Mononuclear cell (primary cell): Measurements from ENCODE around the gene ANKRD9. TPM values are rescaled to one million over a fixed set of nuclear protein-coding genes. Genes with fewer than 3 reads are reported as not detected.
"Not testable (repeated sequence)": the region's sequence is repeated elsewhere in the genome, so short reads cannot be mapped to it uniquely, and the experiment has no call there.

Experiments used
- H3K27me3 ChIP-seq: 2 replicates; pipeline ENCODE4 v1.6.0; 2011; ENCODE audit warnings: low read length, control low read depth; ENCODE audit not compliant: insufficient read depth
- H3K4me1 ChIP-seq: 2 replicates; pipeline ENCODE4 v1.5.1; 2011; ENCODE audit warnings: mild to moderate bottlenecking, low read length, control low read depth; ENCODE audit not compliant: insufficient read depth
- H3K4me3 ChIP-seq: 2 replicates; pipeline ENCODE4 v1.5.1; 2011; ENCODE audit warnings: mild to moderate bottlenecking, low read length, moderate library complexity
- H3K9me3 ChIP-seq: 2 replicates; pipeline ENCODE4 v1.5.1; 2011; ENCODE audit warnings: low read depth, mild to moderate bottlenecking, control low read depth, low read length
- total RNA-seq: library from RNA; depleted of rRNA; stranded (reverse); fragments of >200 nt; gene quantifications from one replicate; pipeline ENCODE4 v1.2.3, GENCODE V29; 2012

Gene ANKRD9
- total RNA-seq, 1 donor = 12.4 TPM

DNA sequence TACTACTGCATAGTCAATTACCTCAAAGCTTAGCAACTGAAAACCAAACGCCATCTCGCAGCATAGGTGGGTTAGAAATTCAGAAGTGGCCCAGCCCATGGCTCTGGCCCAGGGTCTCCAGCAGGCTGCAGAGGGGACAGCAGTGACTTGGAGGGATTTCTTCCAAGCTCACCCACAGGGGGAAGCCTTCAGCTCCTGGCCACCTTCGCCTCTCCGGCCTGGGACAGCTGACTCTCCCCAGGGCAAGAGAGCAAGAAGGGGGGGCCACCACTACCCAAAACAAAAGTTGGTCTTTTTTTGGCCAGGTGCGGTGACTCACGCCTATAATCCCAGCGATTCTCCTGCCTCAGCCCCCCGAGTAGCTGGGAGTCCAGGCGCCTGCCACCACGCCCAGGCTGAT is 32.2 kb upstream of the ANKRD9 start:
- no peak overlapping the region for H3K4me3 ChIP-seq
- H3K4me1 ChIP-seq = peaks cover 12% of the 10 kb centered on the region
- peaks cover 21% of the 10 kb centered on the region for H3K27me3 ChIP-seq
- H3K9me3 ChIP-seq = no peaks in the 10 kb centered on the region

DNA sequence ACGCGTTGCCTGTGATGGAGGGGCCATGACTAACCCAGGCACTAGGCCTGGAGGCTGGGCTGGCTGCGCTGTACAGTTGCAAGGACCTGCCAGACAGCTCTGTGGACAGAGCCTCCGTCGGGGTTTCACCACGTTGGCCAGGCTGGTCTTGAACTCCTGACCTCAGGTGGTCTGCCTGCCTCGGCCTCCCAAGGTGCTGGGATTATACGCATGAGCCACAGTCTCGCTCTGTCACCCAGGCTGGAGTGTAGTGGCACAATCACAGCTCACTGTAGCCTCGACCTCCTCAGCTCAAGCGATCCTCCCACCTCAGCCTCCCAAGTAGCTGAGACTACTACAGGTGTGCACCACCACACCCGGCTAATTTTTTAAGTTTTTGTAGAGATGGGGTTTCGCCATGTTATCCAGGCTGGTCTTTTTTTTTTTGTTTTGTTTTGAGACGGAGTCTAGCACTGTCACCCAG is 31.5 kb upstream of the ANKRD9 start:
- H3K9me3 ChIP-seq, H3K4me3 ChIP-seq: not testable (repeated sequence)
- Histone ChIP-seq H3K27me3 (peaks cover 20% of the 10 kb centered on the region), H3K4me1 (peaks cover 12% of the 10 kb centered on the region)

DNA sequence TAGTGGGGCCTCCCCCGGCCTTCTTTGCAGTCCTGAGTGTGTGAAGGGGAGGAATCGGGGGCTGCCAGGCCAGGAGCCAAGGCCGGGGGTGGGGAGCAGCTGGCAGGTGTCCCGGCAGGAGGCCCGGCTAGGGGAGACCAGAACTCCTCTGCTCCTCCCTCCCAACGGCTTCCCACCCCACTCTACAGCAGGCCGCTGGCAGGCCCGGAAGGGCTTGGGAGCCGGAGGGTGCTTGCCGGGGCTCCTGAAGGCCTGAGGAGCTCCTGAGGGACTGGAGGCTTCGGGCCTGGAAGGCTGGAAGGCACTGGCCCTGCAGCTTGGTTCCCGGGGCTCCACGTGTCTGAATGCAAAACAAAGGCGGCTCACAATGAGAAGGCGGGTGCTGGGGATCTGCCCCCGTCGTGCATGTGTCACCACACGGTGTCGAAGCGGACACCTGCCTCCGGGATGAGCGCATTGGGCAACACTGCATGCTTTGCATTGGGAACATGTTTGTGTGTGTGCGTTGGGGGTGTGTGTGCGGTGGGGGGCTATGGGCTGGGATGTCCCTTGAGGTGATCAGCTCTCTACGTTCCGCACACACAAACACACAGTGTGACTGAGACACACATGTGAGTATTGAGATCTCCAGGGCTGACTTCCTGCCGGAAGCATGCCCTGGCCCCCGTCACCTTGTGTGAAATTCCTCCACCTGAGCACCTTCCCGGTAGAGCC is 30.9 kb upstream of the ANKRD9 start:
- Histone ChIP-seq H3K9me3 (no peaks in the 10 kb centered on the region), H3K4me3 (no peak overlapping the region), H3K4me1 (peaks cover 12% of the 10 kb centered on the region), H3K27me3 (peaks cover 14% of the 10 kb centered on the region)

DNA sequence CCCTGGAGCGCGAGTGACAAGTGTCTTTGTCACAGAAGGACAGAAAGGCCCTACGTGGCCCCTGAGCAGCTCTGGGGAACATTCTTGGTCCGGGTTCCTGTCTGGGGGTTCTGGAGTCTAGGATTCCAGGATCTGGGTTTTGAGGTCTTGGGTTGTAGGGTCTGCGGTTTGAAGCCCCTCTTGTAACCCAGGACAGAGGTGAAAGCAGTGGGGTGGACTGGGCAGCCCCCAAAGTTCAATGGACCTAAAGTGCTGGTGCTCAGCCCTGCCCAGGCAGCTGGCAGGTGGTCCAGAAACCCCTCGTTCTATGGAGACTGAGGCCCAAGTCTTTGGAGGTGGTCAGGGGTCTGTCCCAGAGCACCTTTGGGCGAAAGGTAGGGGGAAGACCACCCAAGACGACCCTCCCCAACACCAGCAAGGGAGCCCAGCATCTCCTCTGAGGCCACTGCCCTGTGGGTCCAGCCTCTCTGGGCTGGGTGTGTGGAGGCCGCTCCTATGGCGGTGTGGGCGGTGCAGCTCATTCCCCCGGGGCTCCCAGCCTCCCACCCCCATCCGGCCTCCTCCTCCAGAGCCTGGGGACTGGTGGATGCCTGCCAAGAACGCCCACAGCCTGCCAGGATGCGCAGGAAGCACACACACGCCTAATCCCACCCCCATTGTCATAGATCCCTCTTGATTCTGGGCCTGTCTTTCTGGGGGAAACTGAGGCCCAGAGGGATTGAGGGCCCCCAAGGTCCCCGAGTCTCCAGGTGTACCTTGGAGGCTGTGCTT is 30.2 kb upstream of the ANKRD9 start:
- Histone ChIP-seq H3K27me3 (peaks cover 7% of the 10 kb centered on the region), H3K4me1 (peaks cover 6% of the 10 kb centered on the region), H3K9me3 (no peaks in the 10 kb centered on the region), H3K4me3 (no peak overlapping the region)

DNA sequence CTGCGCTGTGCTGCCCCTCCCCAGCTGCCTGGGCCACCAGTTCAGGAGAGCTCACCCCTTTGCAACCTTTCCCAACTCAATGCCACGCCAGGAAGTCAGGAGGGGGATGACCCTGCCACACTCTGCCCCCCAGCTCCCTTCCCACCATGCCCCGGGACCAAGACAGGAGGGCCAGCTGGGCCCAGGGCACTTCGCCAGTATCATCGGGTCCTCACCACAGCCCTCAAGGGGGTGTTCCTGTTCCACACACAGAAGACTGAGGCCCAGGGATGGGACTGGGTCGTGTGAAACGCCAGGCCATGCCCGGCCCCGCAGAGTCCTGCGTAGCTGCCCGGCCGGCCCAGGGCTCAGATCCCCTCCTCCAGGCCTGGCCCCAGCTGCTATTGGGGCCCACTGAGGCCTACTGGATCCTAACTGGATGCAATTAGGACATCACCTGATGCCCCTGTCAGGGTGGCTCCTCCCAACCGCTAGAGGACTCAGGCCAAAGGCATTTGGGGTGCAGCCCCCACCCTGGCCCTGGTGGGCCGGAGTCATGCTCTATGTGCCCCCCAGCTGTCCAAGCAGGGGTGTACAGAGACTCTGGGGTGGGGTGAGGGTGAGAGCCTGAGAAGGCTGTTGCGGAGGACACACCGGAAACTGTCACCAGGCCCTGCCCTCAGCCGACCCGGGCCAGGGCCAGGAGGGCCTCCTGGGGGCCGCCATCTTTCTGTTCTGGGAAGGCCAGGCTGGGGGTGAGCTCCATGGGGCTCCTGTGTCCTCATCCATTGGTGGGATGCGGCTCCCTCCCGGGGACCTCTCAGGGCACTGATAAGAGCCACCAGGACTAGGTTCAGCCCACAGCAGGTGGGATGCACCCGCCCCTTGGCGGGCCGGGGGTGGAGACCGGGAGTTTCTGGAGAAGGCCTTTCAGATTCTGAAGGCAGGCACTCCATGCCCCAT is 29.3 kb upstream of the ANKRD9 start:
- Histone ChIP-seq H3K9me3 (no peaks in the 10 kb centered on the region), H3K27me3 (peaks cover under 1% of the 10 kb centered on the region), H3K4me3 (no peak overlapping the region), H3K4me1 (no peaks in the 10 kb centered on the region)

DNA sequence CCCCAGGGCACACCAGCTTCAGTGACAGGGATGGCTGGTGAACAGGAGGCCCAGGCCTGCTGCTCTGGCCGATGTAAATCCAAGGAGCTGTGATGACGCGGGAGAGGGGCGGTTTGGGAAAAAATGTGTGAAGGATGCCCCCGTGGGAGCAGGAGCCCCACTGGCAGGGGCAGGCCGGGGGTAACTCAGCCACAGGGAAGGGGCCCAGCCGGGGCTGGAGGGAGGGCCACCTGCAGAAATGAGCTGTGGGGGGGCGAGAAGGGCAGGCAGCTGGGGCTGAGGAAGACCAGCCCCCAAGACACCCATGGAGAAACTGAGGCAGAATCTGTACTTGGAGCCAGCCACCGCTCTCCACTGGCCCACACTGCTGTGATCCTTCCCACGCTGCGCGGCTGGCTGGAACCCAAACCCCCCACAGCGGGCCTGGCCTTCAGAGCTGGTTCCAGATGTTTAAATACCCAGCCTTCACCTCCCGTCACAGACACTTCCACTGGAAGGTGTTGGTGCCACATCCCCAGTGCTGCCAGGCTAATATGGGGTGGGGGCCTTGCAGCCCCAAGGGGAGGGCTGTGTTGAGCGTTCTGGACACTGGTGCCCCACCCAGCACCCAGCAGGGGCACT is 28.5 kb upstream of the ANKRD9 start:
- Histone ChIP-seq H3K27me3 (no peaks in the 10 kb centered on the region), H3K4me3 (no peak overlapping the region), H3K9me3 (no peaks in the 10 kb centered on the region), H3K4me1 (no peaks in the 10 kb centered on the region)

DNA sequence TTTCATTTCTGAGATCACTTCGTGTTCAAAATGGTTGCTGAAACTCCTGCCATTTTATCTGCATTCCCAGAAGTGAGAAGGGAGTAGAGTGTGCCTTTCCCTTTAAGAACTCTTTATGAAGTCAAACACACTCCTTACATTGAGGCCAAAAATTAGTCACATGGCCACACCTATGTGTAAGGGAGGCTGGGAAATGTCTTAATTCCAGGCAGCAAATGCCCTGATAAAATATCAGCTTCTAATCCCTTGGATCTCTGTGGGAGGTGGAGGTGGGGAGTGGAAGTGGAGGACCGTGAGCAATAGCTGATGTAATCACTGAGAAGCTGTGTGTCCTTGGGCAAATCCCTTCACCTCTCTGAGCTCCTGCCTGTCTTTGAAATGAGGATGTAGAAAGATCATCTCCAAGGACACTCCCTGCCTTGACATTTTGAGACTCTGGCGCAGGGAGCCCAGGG is 22.7 kb upstream of the ANKRD9 start:
- H3K27me3 ChIP-seq = no peaks in the 10 kb centered on the region
- no peaks in the 10 kb centered on the region for H3K9me3 ChIP-seq
- H3K4me1 ChIP-seq = peaks cover 37% of the 10 kb centered on the region
- no peak overlapping the region for H3K4me3 ChIP-seq

DNA sequence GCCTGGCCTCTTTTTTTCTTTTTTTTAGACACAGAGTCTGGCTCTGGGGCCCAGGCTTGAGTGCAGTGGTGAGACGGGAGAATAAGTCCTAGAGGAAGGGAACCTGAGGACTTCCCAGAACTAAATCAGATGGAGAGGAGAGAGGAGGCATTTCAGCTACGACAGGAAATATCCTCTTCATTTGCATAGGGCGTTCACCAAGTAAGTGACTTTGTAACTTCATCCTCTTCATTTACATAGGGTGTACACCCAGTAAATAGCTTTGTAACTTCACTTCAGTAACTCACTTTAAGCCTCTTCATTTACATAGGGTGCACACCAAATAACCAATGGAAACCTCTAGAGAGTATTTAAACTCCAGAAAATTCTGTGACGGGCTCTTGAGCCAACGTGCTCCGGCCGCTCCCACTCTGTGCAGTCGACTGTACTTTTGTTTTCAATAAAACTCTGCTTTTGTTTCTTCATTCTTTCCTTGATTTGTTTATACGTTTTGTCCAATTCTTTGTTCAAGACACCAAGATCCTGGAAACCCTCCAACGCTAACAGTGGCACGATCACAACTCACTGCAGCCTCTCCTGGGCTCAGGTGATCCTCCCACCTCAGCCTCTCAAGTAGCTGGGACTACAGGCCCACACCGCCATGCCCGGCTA is 21.4 kb upstream of the ANKRD9 start:
- Histone ChIP-seq H3K4me1 (peaks cover 41% of the 10 kb centered on the region), H3K4me3 (no peak overlapping the region), H3K9me3 (no peaks in the 10 kb centered on the region), H3K27me3 (no peaks in the 10 kb centered on the region)

DNA sequence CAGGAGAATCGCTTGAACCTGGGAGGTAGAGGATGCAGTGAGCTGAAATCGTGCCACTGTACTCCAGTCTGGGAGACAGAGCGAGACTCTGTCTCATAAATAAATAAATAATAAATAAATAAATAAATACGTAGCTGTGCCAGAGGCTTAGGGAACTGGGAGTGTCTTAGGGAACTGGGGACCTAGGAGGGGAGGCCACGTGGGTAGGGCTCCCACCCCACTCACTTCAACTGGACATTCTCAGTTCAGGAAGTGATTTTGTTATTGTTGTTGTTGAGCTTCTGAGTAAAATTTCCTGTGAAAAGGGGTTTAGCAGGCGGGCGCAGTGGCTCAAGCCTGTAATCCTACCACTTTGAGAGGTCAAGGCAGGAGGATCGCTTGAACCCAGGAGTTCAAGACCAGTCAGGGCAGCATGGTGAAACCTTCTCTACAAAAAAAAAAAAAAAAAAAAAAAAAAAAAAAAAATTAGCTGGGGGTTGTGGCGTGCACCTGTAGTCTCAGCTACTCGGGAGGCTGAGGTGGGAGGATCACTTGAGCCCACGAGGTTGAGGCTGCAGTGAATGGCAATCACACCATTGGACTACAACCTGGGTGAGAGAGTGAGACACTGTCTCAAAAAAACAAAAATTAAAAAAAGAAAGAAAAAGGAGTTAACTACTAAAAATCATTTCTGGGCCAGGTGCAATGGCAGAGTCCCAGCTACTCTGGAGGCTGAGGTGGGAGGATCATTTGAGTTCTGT is 19.0 kb upstream of the ANKRD9 start:
- no peaks in the 10 kb centered on the region for H3K9me3 ChIP-seq
- H3K27me3 ChIP-seq = no peaks in the 10 kb centered on the region
- peaks cover 64% of the 10 kb centered on the region for H3K4me1 ChIP-seq
- no peak overlapping the region for H3K4me3 ChIP-seq

DNA sequence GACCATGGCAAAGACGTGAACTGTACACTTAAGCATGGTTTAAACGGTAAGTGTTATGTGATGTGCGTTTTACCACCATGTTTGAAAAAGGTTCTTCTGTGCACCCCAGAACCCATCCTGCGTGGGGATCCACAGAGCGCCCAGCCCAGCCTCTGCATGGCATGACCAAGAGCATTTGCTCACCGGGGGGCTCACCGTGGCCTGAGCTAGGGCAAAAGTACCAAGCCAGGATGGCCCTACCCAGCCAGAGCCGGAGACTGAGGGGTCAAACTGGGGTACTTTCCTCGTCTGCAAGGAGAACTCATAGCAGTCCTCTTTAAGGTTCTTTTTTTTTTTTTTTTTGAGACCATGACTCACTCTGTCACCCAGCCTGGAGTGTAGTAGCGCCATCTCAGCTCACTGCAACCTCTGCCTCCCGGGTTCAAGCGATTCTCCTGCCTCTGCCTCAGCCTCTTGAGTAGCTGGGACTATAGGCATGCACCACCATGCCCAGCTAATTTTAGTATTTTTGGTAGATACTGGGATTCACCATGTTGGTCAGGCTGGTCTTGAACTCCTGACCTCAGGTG is 16.4 kb upstream of the ANKRD9 start:
- Histone ChIP-seq H3K27me3 (no peaks in the 10 kb centered on the region), H3K4me1 (peaks cover 67% of the 10 kb centered on the region), H3K4me3 (no peak overlapping the region), H3K9me3 (no peaks in the 10 kb centered on the region)

DNA sequence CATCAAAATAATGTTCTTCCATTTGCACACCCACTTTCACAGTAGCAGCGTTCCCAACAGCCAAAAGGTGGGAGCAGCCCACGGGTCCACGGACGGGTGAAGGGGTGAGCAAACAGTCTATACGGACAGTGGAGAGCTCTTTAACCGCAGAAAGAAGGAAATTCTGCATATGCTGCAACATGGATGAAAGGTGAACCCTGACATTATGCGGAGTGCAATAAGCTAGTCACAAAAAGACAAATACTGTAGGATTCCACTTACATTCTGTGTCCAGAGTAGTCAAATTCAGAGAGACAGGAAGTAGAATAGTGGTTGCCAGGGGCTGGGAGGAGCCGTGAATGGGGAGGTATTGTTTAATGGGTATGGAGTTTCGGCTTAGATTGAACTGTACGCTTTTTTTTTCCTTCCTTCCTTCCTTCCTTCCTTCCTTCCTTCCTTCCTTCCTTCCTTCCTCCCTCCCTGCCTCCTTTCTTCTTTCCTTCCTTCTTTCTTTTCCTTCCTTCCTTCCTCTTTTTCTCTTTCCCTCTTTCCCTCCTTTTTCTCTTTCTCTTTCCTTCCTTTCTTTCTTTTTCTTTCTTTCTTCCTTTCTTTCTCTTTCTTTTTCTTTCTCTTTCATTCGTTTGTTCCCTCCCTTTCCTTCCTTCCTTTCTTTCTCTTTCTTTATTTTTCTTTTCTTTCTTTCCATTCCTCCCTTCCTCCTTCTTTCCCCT is 15.8 kb upstream of the ANKRD9 start:
- Histone ChIP-seq H3K4me1 (peaks cover 61% of the 10 kb centered on the region), H3K4me3 (peak overlapping the region; percentile 41), H3K27me3 (no peaks in the 10 kb centered on the region), H3K9me3 (no peaks in the 10 kb centered on the region)

DNA sequence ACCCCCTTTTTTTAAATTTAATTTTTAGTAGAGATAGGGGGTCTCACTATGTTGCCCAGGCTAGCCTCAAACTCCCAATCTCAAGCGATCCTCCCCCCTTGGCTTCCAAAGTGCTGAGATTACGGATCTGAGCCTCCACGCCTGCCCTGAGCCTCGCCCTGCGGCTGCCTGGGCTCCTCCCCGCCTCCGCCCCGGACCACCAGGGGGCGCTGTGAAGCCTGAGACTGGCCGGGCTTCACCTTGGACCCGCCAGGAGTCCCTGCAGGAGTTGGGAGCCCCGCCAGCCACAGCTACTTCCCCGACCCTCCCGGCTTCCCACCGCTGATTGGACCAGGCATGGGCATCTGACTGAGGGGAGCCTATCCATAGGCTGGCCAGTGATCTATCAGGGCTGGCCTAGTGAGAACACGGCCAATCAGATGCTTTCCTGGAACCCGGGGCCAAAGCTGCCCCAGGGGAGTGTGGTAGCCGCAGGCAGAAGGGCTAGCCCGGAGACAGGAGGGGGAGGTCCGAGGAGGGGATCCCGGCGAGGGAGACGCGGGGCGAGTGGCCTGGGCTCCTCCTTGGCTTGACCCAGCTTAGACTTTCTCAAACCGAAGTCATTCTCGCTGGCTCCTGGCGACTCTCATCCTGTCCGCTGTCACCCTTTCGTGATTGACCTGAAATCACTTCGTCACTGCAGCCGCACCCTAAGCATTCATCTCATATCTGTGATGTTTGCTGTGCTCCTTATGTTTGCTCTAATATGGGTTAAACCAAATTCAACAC is 15.1 kb upstream of the ANKRD9 start:
- Histone ChIP-seq H3K4me3 (peak overlapping the region; percentile 41), H3K4me1 (peaks cover 55% of the 10 kb centered on the region), H3K9me3 (no peaks in the 10 kb centered on the region), H3K27me3 (no peaks in the 10 kb centered on the region)
